GM23338 (cell line): Measurements from ENCODE around the gene HTATSF1. TPM values are rescaled to one million over a fixed set of nuclear protein-coding genes. Genes with fewer than 3 reads are reported as not detected.

ENCODE experiments used
- ATAC-seq: fragments of 200-7000 bp; cut with Tn5 transposase; 3 replicates; pipeline ENCODE4 v1.9.1; 2020
- DNase-seq: peaks from one replicate; pipeline ENCODE4 v3.0.0-alpha.2; 2015; ENCODE audit warnings: low spot score
- H2AFZ ChIP-seq: fragments of 200-600 bp; sonication (generic); 2 replicates; pipeline ENCODE4 v1.8.0; 2016; ENCODE audit warnings: antibody characterized with exemption, mild to moderate bottlenecking, moderate library complexity
- H3F3A ChIP-seq: fragments of 200-600 bp; sonication (generic); replicated peaks from 2 replicates; pipeline ENCODE4 v1.8.0; 2017; ENCODE audit warnings: antibody characterized with exemption, mixed run types, low read depth
- H3K27ac ChIP-seq: fragments of 200-600 bp; sonication (generic); 2 replicates; pipeline ENCODE4 v1.6.1; 2016; ENCODE audit warnings: low read depth
- H3K27me3 ChIP-seq: fragments of 200-600 bp; sonication (generic); 2 replicates; pipeline ENCODE4 v1.8.0; 2016; ENCODE audit warnings: mild to moderate bottlenecking, mixed run types, moderate library complexity; ENCODE audit not compliant: insufficient read depth
- H3K36me3 ChIP-seq: fragments of 200-600 bp; sonication (generic); 2 replicates; pipeline ENCODE4 v1.8.0; 2016; ENCODE audit warnings: mild to moderate bottlenecking; ENCODE audit not compliant: insufficient read depth
- H3K4me1 ChIP-seq: fragments of 200-600 bp; sonication (generic); 2 replicates; pipeline ENCODE4 v1.8.0; 2016; ENCODE audit warnings: mild to moderate bottlenecking, moderate library complexity; ENCODE audit not compliant: insufficient read depth
- H3K4me2 ChIP-seq: fragments of 200-600 bp; sonication (generic); 2 replicates; pipeline ENCODE4 v1.7.1; 2017; ENCODE audit warnings: mixed run types
- H3K4me3 ChIP-seq: fragments of 200-600 bp; sonication (generic); 2 replicates; pipeline ENCODE4 v1.6.1; 2016; ENCODE audit warnings: mixed run types
- H3K79me2 ChIP-seq: fragments of 200-600 bp; sonication (generic); replicated peaks from 2 replicates; pipeline ENCODE4 v1.8.0; 2017; ENCODE audit warnings: mild to moderate bottlenecking; ENCODE audit not compliant: insufficient read depth
- H3K9me2 ChIP-seq: fragments of 200-600 bp; sonication (generic); 2 replicates; pipeline ENCODE4 v1.8.0; 2017; ENCODE audit not compliant: insufficient read depth
- H4K20me1 ChIP-seq: fragments of 200-600 bp; sonication (generic); replicated peaks from 2 replicates; pipeline ENCODE4 v1.8.0; 2017; ENCODE audit warnings: mild to moderate bottlenecking; ENCODE audit not compliant: insufficient read depth
- H3K27ac Mint-ChIP-seq: 2 replicates; pipeline ENCODE4 v1.8.0; 2020; ENCODE audit warnings: inconsistent platforms, mild to moderate bottlenecking, moderate library complexity, mixed read lengths
- H3K27me3 Mint-ChIP-seq: 3 replicates; pipeline ENCODE4 v1.8.0; 2022; ENCODE audit warnings: low read depth, mild to moderate bottlenecking, moderate library complexity, mixed read lengths, inconsistent platforms; ENCODE audit not compliant: insufficient read depth, poor library complexity
- H3K36me3 Mint-ChIP-seq: 3 replicates; pipeline ENCODE4 v1.8.0; 2021; ENCODE audit warnings: low read depth, mild to moderate bottlenecking, inconsistent platforms, moderate library complexity, mixed read lengths
- H3K4me1 Mint-ChIP-seq: 3 replicates; pipeline ENCODE4 v1.8.0; 2020; ENCODE audit warnings: mild to moderate bottlenecking, inconsistent platforms, mixed read lengths
- H3K4me3 Mint-ChIP-seq: 3 replicates; pipeline ENCODE4 v1.8.0; 2021; ENCODE audit warnings: moderate library complexity, mild to moderate bottlenecking, inconsistent platforms, mixed read lengths
- H3K9me3 Mint-ChIP-seq: 3 replicates; pipeline ENCODE4 v1.8.0; 2020; ENCODE audit warnings: moderate library complexity, mild to moderate bottlenecking, inconsistent platforms, mixed read lengths
- CREB1 ChIP-seq: fragments of 250-450 bp; sonication (Bioruptor Pico); IDR thresholded peaks from 2 replicates; pipeline ENCODE4 v1.5.0; 2020; ENCODE audit warnings: low read depth, mild to moderate bottlenecking, moderate library complexity
- CTCF ChIP-seq, 2 experiments: fragments of 200-600 bp in 1 of 2; sonication (generic) in 1 of 2; conservative IDR thresholded peaks; 2 replicates each; pipeline versions ENCODE4 v1.5.1 to v1.6.1; 2016 to 2017; ENCODE audit warnings: antibody characterized with exemption in 2 of 2, low read depth in 2 of 2, mild to moderate bottlenecking in 2 of 2, moderate library complexity in 1 of 2
- EZH2 ChIP-seq: fragments of 200-600 bp; sonication (generic); IDR thresholded peaks from one replicate; pipeline ENCODE4 v1.8.0; 2017; ENCODE audit warnings: antibody characterized with exemption, mild to moderate bottlenecking, low read depth; ENCODE audit not compliant: unreplicated experiment
- EZH2phosphoT487 ChIP-seq: fragments of 200-600 bp; sonication (generic); IDR thresholded peaks from one replicate; pipeline ENCODE4 v1.8.1; 2018; ENCODE audit warnings: antibody characterized with exemption; ENCODE audit not compliant: unreplicated experiment
- JUNB ChIP-seq: IDR thresholded peaks from one replicate; pipeline ENCODE4 v1.6.1; 2016; ENCODE audit warnings: antibody characterized with exemption; ENCODE audit not compliant: unreplicated experiment
- NANOG ChIP-seq: IDR thresholded peaks from 2 replicates; pipeline ENCODE4 v1.6.1; 2016; ENCODE audit warnings: antibody characterized with exemption, borderline replicate concordance
- POLR2AphosphoS5 ChIP-seq: IDR thresholded peaks from 2 replicates; pipeline ENCODE4 v1.6.1; 2016; ENCODE audit warnings: antibody characterized with exemption, low read depth
- STAT1 ChIP-seq: IDR thresholded peaks from one replicate; pipeline ENCODE4 v1.6.1; 2016; ENCODE audit warnings: antibody characterized with exemption; ENCODE audit not compliant: unreplicated experiment
- ZNF114 ChIP-seq: fragments of 250-450 bp; sonication (Bioruptor Pico); IDR thresholded peaks from 2 replicates; pipeline ENCODE4 v1.5.0; 2020; ENCODE audit warnings: mild to moderate bottlenecking, moderate library complexity
- ZNF331 ChIP-seq: fragments of 250-450 bp; sonication (Bioruptor Pico); IDR thresholded peaks from 2 replicates; pipeline ENCODE4 v1.5.0; 2020; ENCODE audit warnings: low read depth, mild to moderate bottlenecking, moderate library complexity
- ZNF462 ChIP-seq: fragments of 250-450 bp; sonication (Bioruptor Pico); IDR thresholded peaks from 2 replicates; pipeline ENCODE4 v1.5.0; 2020; ENCODE audit warnings: mild to moderate bottlenecking, moderate library complexity
- polyA plus RNA-seq: library from polyadenylated mRNA; unstranded; fragments of >200 nt; fragmentation: Nextera tagmentation; extraction: Ambion mirVana; gene quantifications from 2 replicates; pipeline ENCODE4 v1.2.1, GENCODE V29; 2016
- total RNA-seq: library from RNA; depleted of rRNA; stranded (reverse); fragments of >200 nt; shearing (Covaris generic); gene quantifications from 2 replicates; pipeline ENCODE4 v1.2.3, GENCODE V29; 2014
- TF ChIP-seq, protein P1 (sequence below): IDR thresholded peaks from 2 replicates; pipeline ENCODE4 v1.6.1; 2016; ENCODE audit warnings: antibody characterized with exemption
- TF ChIP-seq, protein P2 (sequence below): IDR thresholded peaks from one replicate; pipeline ENCODE4 v1.6.1; 2018; ENCODE audit warnings: antibody characterized with exemption; ENCODE audit not compliant: unreplicated experiment

Gene HTATSF1
- total and polyA plus RNA-seq, 2 experiments from 2014 or later: 85.5 to 86.8 TPM

- H3K4me2 ChIP-seq: no peak overlapping the region
- DNase-seq (no peak), ATAC-seq (no peak)
- Mint-ChIP-seq H3K27ac (no peak overlapping the region), H3K4me3 (no peak overlapping the region), H3K4me1 (no peaks in the 10 kb centered on the region; the same call in 2 of the 3 replicates), H3K9me3 (no peaks in the 10 kb centered on the region), H3K27me3 (peaks cover 6% of the 10 kb centered on the region), H3K36me3 (no peaks in the 10 kb centered on the region)
- H3K79me2 ChIP-seq: no peaks in the 10 kb centered on the region
- H3K9me2 ChIP-seq: no peaks in the 10 kb centered on the region
- no peak overlapping the region for H2AFZ ChIP-seq
- H3K4me3 ChIP-seq: no peak overlapping the region
- H4K20me1 ChIP-seq: no peaks in the 10 kb centered on the region
- H3F3A ChIP-seq: no peaks in the 10 kb centered on the region
- no peaks in the 10 kb centered on the region for H3K27me3 ChIP-seq
- H3K36me3 ChIP-seq: no peaks in the 10 kb centered on the region
- TF ChIP-seq, protein P1, sequence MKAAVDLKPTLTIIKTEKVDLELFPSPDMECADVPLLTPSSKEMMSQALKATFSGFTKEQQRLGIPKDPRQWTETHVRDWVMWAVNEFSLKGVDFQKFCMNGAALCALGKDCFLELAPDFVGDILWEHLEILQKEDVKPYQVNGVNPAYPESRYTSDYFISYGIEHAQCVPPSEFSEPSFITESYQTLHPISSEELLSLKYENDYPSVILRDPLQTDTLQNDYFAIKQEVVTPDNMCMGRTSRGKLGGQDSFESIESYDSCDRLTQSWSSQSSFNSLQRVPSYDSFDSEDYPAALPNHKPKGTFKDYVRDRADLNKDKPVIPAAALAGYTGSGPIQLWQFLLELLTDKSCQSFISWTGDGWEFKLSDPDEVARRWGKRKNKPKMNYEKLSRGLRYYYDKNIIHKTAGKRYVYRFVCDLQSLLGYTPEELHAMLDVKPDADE: no peak
- TF ChIP-seq ZNF462 (CRISPR knock-in tag) (no peak), EZH2phosphoT487 (no peak), NANOG (no peak), POLR2AphosphoS5 (no peak), JUNB (no peak), CREB1 (no peak), ZNF114 (CRISPR knock-in tag) (no peak), CTCF (conservative IDR thresholded peaks at IDR 0.05; ENCODE audit: low read depth in 2 of 2) (no peak), STAT1 (no peak), EZH2 (no peak), ZNF331 (CRISPR knock-in tag) (no peak)
- TF ChIP-seq, protein P2, sequence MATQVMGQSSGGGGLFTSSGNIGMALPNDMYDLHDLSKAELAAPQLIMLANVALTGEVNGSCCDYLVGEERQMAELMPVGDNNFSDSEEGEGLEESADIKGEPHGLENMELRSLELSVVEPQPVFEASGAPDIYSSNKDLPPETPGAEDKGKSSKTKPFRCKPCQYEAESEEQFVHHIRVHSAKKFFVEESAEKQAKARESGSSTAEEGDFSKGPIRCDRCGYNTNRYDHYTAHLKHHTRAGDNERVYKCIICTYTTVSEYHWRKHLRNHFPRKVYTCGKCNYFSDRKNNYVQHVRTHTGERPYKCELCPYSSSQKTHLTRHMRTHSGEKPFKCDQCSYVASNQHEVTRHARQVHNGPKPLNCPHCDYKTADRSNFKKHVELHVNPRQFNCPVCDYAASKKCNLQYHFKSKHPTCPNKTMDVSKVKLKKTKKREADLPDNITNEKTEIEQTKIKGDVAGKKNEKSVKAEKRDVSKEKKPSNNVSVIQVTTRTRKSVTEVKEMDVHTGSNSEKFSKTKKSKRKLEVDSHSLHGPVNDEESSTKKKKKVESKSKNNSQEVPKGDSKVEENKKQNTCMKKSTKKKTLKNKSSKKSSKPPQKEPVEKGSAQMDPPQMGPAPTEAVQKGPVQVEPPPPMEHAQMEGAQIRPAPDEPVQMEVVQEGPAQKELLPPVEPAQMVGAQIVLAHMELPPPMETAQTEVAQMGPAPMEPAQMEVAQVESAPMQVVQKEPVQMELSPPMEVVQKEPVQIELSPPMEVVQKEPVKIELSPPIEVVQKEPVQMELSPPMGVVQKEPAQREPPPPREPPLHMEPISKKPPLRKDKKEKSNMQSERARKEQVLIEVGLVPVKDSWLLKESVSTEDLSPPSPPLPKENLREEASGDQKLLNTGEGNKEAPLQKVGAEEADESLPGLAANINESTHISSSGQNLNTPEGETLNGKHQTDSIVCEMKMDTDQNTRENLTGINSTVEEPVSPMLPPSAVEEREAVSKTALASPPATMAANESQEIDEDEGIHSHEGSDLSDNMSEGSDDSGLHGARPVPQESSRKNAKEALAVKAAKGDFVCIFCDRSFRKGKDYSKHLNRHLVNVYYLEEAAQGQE: no peak
- no peak overlapping the region for H3K27ac ChIP-seq
- no peaks in the 10 kb centered on the region for H3K4me1 ChIP-seq
Measured at GRCh38 chrX:136534131-136534530, 36.7 kb downstream of the HTATSF1 start.
